HCT116 (cell line): ENCODE results near the gene EIF4G2. TPM values are rescaled to one million over a fixed set of nuclear protein-coding genes. Genes with fewer than 3 reads are reported as not detected.
"Not testable (repeated sequence)": the region's sequence is repeated elsewhere in the genome, so short reads cannot be mapped to it uniquely, and the experiment has no call there.

Experiments
- ATAC-seq: fragments of 200-7000 bp; cut with Tn5 transposase; 2 replicates; pipeline ENCODE4 v1.9.1; 2020; ENCODE audit warnings: mild to moderate bottlenecking, moderate library complexity
- BruUV-seq: library from RNA; stranded (reverse); fragments of 400-500 nt; replicated peaks from 2 replicates; lab custom pipeline; 2021; lab: Mats Ljungman, UMichigan
- CTCF ChIA-PET: fragments of 300-600 bp; sonication (Branson Sonifier 250); formaldehyde crosslinking; loops from one replicate; lab custom pipeline; 2021; ENCODE audit warnings: antibody characterized with exemption; lab: Charles Lee
- POLR2A ChIA-PET: fragments of 300-600, 350-600 bp; sonication (Branson Sonifier 250); formaldehyde crosslinking; loops from one replicate; lab custom pipeline; 2021; ENCODE audit warnings: antibody characterized with exemption; lab: Charles Lee
- RAD21 ChIA-PET, 2 experiments: fragments of 300-600 bp; sonication (Branson Sonifier 250); formaldehyde crosslinking; loops; one replicate each; lab custom pipeline; 2023; ENCODE audit warnings: low total read pairs in 2 of 2; ENCODE audit not compliant: uncharacterized antibody in 2 of 2, unreplicated experiment in 2 of 2, low non-redundant PET in 1 of 2; lab: Charles Lee
- DNase-seq: peaks from one replicate; pipeline ENCODE4 v3.0.0-alpha.2; 2010; ENCODE audit warnings: low read depth, low spot score
- H2AFZ ChIP-seq: fragments of 200-600 bp; shearing (Covaris generic), sonication (generic); 2 replicates; pipeline ENCODE4 v1.6.1; 2017; ENCODE audit warnings: low read depth, mixed run types, mixed read lengths, antibody characterized with exemption, low read length; ENCODE audit not compliant: poor library complexity, severe bottlenecking
- H3K27ac ChIP-seq: 2 replicates; pipeline ENCODE4 v1.5.1; 2012; ENCODE audit warnings: low read depth, low read length
- H3K27me3 ChIP-seq: fragments of 200-600 bp; sonication (generic); 2 replicates; pipeline ENCODE4 v1.6.1; 2016; ENCODE audit warnings: mixed run types, low read length, mixed read lengths; ENCODE audit not compliant: insufficient read depth
- H3K36me3 ChIP-seq, 2 experiments: fragments of 200-500 bp in 1 of 2; fragments of 200-600 bp in 1 of 2; sonication (Bioruptor generic) in 1 of 2; sonication (generic) in 1 of 2; 2 replicates each; pipeline versions ENCODE4 v1.5.1 to v1.6.1; 2014 to 2016; ENCODE audit warnings: low read length in 2 of 2, inconsistent platforms in 1 of 2, mixed read lengths in 1 of 2, mixed run types in 1 of 2; ENCODE audit not compliant: insufficient read depth in 2 of 2, control insufficient read depth in 1 of 2
- H3K4me1 ChIP-seq, 2 experiments: fragments of 200-600 bp in 1 of 2; sonication (generic) in 1 of 2; 2 replicates each; pipeline versions ENCODE4 v1.5.1 to v1.6.1; 2012 to 2017; ENCODE audit warnings: low read length in 2 of 2, inconsistent platforms in 1 of 2, mild to moderate bottlenecking in 1 of 2, mixed read lengths in 1 of 2, mixed run types in 1 of 2, moderate library complexity in 1 of 2; ENCODE audit not compliant: insufficient read depth in 2 of 2, control insufficient read depth in 1 of 2
- H3K4me2 ChIP-seq: fragments of 200-600 bp; sonication (generic); 2 replicates; pipeline ENCODE4 v1.6.1; 2017; ENCODE audit warnings: mixed run types, low read length, mixed read lengths
- H3K4me3 ChIP-seq, 2 experiments: fragments of 200-600 bp in 1 of 2; sonication (generic) in 1 of 2; replicated peaks in 1 of 2; 2 replicates each; pipeline ENCODE4 v1.5.1; 2011 to 2016; ENCODE audit warnings: low read length in 2 of 2, control low read depth in 1 of 2, low read depth in 1 of 2, mild to moderate bottlenecking in 1 of 2, mixed read lengths in 1 of 2, mixed run types in 1 of 2
- H3K79me2 ChIP-seq: fragments of 200-600 bp; sonication (generic); 2 replicates; pipeline ENCODE4 v1.6.1; 2017; ENCODE audit warnings: mild to moderate bottlenecking, mixed run types, low read length, moderate library complexity, mixed read lengths; ENCODE audit not compliant: insufficient read depth
- H3K9ac ChIP-seq: fragments of 200-600 bp; sonication (generic); 2 replicates; pipeline ENCODE4 v1.6.1; 2016; ENCODE audit warnings: low read length, mixed read lengths
- H3K9me2 ChIP-seq: fragments of 200-600 bp; sonication (generic), shearing (Covaris generic); 2 replicates; pipeline ENCODE4 v1.6.1; 2017; ENCODE audit warnings: mixed run types, mild to moderate bottlenecking, moderate library complexity; ENCODE audit not compliant: insufficient read depth
- H3K9me3 ChIP-seq, 2 experiments: fragments of 200-500 bp in 1 of 2; fragments of 200-600 bp in 1 of 2; sonication (Bioruptor generic) in 1 of 2; sonication (generic) in 1 of 2; 2 replicates each; pipeline ENCODE4 v1.6.1; 2014 to 2017; ENCODE audit warnings: low read length in 2 of 2, mixed read lengths in 2 of 2, inconsistent platforms in 1 of 2, low read depth in 1 of 2, mild to moderate bottlenecking in 1 of 2, mixed run types in 1 of 2, moderate library complexity in 1 of 2; ENCODE audit not compliant: control insufficient read depth in 1 of 2, insufficient read depth in 1 of 2
- H4K20me1 ChIP-seq: fragments of 200-600 bp; sonication (generic), shearing (Covaris generic); 2 replicates; pipeline ENCODE4 v1.6.1; 2017; ENCODE audit warnings: mixed run types, mild to moderate bottlenecking, moderate library complexity; ENCODE audit not compliant: insufficient read depth
- CEBPB ChIP-seq: IDR thresholded peaks from 2 replicates; pipeline ENCODE4 v1.6.1; 2012; ENCODE audit warnings: low read depth
- EGR1 ChIP-seq: IDR thresholded peaks from 2 replicates; pipeline ENCODE4 v1.6.1; 2012; ENCODE audit warnings: low read depth
- EZH2phosphoT487 ChIP-seq: fragments of 200-600 bp; IDR thresholded peaks from 2 replicates; pipeline ENCODE4 v1.6.1; 2018; ENCODE audit warnings: antibody characterized with exemption, borderline replicate concordance
- FOSL1 ChIP-seq: IDR thresholded peaks from 2 replicates; pipeline ENCODE4 v1.6.1; 2012; ENCODE audit warnings: low read depth
- MAX ChIP-seq: IDR thresholded peaks from 2 replicates; pipeline ENCODE4 v1.6.1; 2012
- POLR2A ChIP-seq: IDR thresholded peaks from 2 replicates; pipeline ENCODE4 v1.7.0; 2011; ENCODE audit warnings: borderline replicate concordance; ENCODE audit not compliant: insufficient read depth, insufficient read length; ENCODE audit errors: extremely low read depth
- RAD21 ChIP-seq: IDR thresholded peaks from 2 replicates; pipeline ENCODE4 v1.6.1; 2012; ENCODE audit warnings: low read depth, mild to moderate bottlenecking
- REST ChIP-seq: IDR thresholded peaks from 2 replicates; pipeline ENCODE4 v1.6.1; 2012; ENCODE audit warnings: low read depth
- TCF7L2 ChIP-seq: IDR thresholded peaks from 2 replicates; pipeline ENCODE4 v1.7.0; 2011; ENCODE audit warnings: borderline replicate concordance, inconsistent platforms; ENCODE audit not compliant: insufficient read depth, insufficient read length; ENCODE audit errors: extremely low read depth
- ZFX ChIP-seq: fragments of 450-650 bp; IDR thresholded peaks from 2 replicates; pipeline ENCODE4 v1.6.1; 2017
- ZNF274 ChIP-seq: fragments of 200-500 bp; sonication (Bioruptor generic); IDR thresholded peaks from 2 replicates; pipeline ENCODE4 v1.6.1; 2014; ENCODE audit warnings: mild to moderate bottlenecking, low read depth, low read length, inconsistent platforms
- intact Hi-C: fragments of 100-400 bp; cut with micrococcal nuclease; formaldehyde crosslinking; loops from 2 replicates; pipeline ENCODE4 v1.10.0; 2022
- total RNA-seq: library from RNA; stranded (reverse); gene quantifications from one replicate; pipeline ENCODE4 v1.2.1, GENCODE V29; 2021; ENCODE audit not compliant: unreplicated experiment

EIF4G2 gene
- total RNA-seq, 1 experiment from 2014 or later, result 888 TPM

DNA sequence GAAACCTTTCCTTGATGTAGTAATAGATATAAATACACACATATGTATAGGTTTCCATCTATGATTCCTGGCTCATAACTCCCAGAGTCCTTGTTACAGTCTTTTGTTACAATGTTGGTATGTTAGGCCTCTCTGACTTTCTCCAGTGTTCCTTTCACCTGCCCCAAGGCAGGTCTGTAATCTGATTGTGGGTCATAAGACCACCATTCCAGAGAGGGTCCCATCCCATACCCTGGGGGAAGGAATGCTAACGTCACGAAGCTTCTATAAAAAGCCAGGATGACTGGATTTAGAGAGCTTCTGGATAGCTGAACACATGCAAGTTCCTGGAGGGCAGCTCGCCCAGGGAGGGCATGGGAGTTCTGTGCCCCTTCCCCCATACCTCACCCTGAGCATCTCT, 13.8 kb upstream of the EIF4G2 start:
- H2AFZ ChIP-seq, H3K9me3 ChIP-seq, H3K36me3 ChIP-seq, POLR2A ChIA-PET, H3K79me2 ChIP-seq, H3K4me1 ChIP-seq, DNase-seq, ATAC-seq, H3K9ac ChIP-seq, H4K20me1 ChIP-seq, RAD21 ChIA-PET, H3K9me2 ChIP-seq, BruUV-seq, H3K27me3 ChIP-seq, CTCF ChIA-PET, H3K4me3 ChIP-seq, intact Hi-C loops, H3K27ac ChIP-seq, H3K4me2 ChIP-seq: not testable (repeated sequence)

GRCh38 chr11:10818594-10818993, 9.9 kb upstream of the EIF4G2 start:
- Histone ChIP-seq H3K79me2 (no peaks in the 10 kb centered on the region), H3K4me1 (0 out of 4 replicates have a peak, but pooled peaks cover 0 to 3% of the 10 kb centered on the region in 2 experiments), H3K27me3 (no peaks in the 10 kb centered on the region), H2AFZ (no peak overlapping the region), H3K9me2 (no peaks in the 10 kb centered on the region), H3K27ac (no peak overlapping the region), H3K9ac (no peak overlapping the region), H3K4me3 (no peak overlapping the region), H4K20me1 (no peaks in the 10 kb centered on the region), H3K9me3 (no peaks in the 10 kb centered on the region), H3K36me3 (no peaks in the 10 kb centered on the region), H3K4me2 (no peak overlapping the region)
- ChIA-PET POLR2A (interaction anchor here (3.0 kb wide), 1 partner anchor 9 kb away, joined by 18 read pairs; the partner anchor contains the start of gene EIF4G2), RAD21 (no interaction called here), CTCF (interaction anchor here (0.7 kb wide), 1 partner anchor 10 kb away, joined by 3 read pairs; the partner anchor contains the start of gene EIF4G2)
- intact Hi-C loops, result no loop called here
- ATAC-seq (no peak), DNase-seq (no peak)
- no peak for TF ChIP-seq FOSL1
- no peak for TF ChIP-seq MAX
- TF ChIP-seq POLR2A, result no peak
- TF ChIP-seq RAD21, result no peak
- no peak for TF ChIP-seq CEBPB
- no peak for TF ChIP-seq EZH2phosphoT487
- TF ChIP-seq REST, result no peak
- no peak for TF ChIP-seq ZFX
- no peak for TF ChIP-seq ZNF274
- no peak for TF ChIP-seq EGR1
- TF ChIP-seq TCF7L2, result no peak
- BruUV-seq, result no TSS peak
